H1 (cell line): ENCODE data around the gene CBARP.

Source experiments
- CHD2 ChIP-seq: IDR thresholded peaks from 2 replicates; pipeline ENCODE4 v1.6.1; 2012; ENCODE audit warnings: low read length, improper control_type of control experiment
- POLR2A ChIP-seq, 2 experiments: IDR thresholded peaks; 1 replicate in 1 of 2; 2 replicates in 1 of 2; pipeline ENCODE4 v1.6.1; 2011; ENCODE audit warnings: low read depth in 2 of 2, low read length in 2 of 2, mild to moderate bottlenecking in 2 of 2; ENCODE audit errors: control extremely low read depth in 1 of 2
- SAP30 ChIP-seq: fragments of 300-600 bp; sonication (generic); IDR thresholded peaks from 2 replicates; pipeline ENCODE4 v1.7.1; 2012; ENCODE audit warnings: low read length, moderate library complexity, mild to moderate bottlenecking, inconsistent platforms; ENCODE audit not compliant: insufficient read depth, insufficient replicate concordance
- TAF1 ChIP-seq: IDR thresholded peaks from 2 replicates; pipeline ENCODE4 v1.6.1; 2011; ENCODE audit warnings: mild to moderate bottlenecking, low read depth, low read length
- TF ChIP-seq, protein P1 (sequence below): IDR thresholded peaks from 2 replicates; pipeline ENCODE4 v1.6.1; 2012; ENCODE audit warnings: low read length, inconsistent platforms
- TF ChIP-seq, protein P2 (sequence below): IDR thresholded peaks from 2 replicates; pipeline ENCODE4 v1.6.1; 2012; ENCODE audit warnings: inconsistent platforms

DNA sequence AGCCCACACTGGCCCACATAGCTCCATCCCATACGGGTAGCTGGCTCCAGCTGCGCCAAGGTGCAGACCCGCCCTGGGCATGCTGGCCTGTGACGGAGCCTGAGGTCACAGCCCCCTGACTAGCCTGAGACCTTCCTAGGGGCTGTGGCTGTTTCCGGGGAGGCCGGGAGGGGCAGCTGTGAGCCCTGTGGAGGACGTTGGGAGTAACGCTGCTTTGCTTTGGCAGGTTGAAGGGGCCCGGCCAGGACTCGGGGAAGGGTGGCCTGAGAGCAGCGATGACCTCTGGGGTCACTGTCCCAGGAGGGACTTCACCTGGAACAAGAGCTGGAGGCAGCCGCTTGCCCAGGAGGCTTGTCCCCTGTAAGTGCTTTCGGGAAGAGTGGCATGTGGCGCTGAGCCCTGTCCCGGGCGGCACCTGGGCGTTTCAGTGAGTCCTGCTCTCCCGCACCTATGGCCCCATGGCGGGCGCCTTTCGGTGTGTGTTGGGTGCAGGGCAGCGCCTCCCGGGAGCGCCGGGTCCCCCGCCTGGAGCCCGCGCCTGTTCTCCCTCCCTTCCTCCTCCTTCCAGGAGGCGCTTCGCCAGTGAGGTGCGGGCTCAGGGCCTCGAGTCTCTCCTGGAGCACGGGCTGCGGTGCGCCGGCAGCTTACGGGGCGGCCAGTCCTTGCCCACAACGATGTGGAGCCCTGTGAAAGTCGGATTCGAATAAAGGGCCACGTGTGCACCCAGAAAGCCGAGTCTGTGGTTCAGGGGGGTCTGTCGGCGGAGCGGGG lies 36.5 kb upstream of the CBARP start:
- TF ChIP-seq, protein P1, sequence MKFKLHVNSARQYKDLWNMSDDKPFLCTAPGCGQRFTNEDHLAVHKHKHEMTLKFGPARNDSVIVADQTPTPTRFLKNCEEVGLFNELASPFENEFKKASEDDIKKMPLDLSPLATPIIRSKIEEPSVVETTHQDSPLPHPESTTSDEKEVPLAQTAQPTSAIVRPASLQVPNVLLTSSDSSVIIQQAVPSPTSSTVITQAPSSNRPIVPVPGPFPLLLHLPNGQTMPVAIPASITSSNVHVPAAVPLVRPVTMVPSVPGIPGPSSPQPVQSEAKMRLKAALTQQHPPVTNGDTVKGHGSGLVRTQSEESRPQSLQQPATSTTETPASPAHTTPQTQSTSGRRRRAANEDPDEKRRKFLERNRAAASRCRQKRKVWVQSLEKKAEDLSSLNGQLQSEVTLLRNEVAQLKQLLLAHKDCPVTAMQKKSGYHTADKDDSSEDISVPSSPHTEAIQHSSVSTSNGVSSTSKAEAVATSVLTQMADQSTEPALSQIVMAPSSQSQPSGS: no peak
- no peak for TF ChIP-seq TAF1
- no peak for TF ChIP-seq POLR2A (IDR thresholded peaks at IDR 0.05; ENCODE audit: control extremely low read depth in 1 of 2, low read depth in 2 of 2, low read length in 2 of 2)
- TF ChIP-seq, protein P2, sequence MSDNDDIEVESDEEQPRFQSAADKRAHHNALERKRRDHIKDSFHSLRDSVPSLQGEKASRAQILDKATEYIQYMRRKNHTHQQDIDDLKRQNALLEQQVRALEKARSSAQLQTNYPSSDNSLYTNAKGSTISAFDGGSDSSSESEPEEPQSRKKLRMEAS: no peak
- no peak for TF ChIP-seq SAP30
- no peak for TF ChIP-seq CHD2
